HG03045 (cell line): ENCODE data around the gene LRRC31.

Experiments
- ATAC-seq: cut with Tn5 transposase; IDR thresholded peaks from one replicate; pipeline ENCODE4 v1.9.1; 2021; ENCODE audit warnings: mild to moderate bottlenecking, moderate library complexity; ENCODE audit not compliant: unreplicated experiment

Gene LRRC31

GRCh38 chr3:169869484-169870220 is at the start of gene LRRC31:
TSS of gene LRRC31 (minus strand) at chr3:169869935. CDS start at chr3:169869807, 128 bp downstream.
- ATAC-seq, result no peak

DNA sequence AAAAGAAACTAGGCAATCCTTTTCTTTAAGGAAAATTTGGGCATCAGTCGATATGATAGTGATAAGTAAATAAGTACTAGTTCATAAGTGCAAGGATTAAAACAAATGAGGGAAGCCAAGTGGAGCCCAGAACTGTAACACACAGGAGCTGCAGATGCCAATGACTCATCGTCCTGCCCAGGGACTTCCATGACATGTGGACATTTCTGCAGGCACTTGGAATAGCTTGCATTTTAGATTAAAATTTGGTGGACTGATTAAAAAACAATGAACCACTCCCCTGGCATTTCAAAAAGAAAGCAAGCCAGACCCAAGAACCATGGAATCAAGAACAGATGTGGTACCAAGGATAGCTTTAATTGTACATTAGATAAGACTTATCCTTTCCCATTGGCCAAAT is 44.6 kb upstream of the LRRC31 start:
- ATAC-seq, result no peak

- no peak for ATAC-seq
Measured at GRCh38 chr3:169913323-169913722, 43.6 kb upstream of the LRRC31 start.

DNA sequence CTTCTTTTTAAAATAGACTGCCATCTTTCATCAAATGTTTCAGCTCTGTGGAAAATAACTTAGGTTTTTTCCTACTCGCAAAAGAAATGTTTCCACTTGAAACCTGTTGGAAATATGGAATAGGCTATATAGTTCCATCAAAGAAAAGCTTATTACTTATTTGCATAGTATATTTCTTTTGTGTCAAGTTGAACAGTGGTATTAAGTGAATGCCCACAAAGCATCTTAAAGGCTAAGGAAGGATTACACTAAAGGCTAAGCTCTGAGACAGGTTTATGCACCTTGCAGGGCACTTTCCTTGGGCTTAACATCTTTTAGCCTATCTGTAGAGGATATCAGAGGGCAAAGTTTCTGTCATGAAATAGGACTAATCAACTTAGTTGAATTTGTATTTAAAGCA is 41.5 kb upstream of the LRRC31 start, which contains the start of gene SAMD7:
Gene SAMD7 (plus strand): TSS at position 301 of the 400 bp plus-strand sequence. CDS start 7,927 bp downstream, outside the sequence.
- ATAC-seq, result no peak

GRCh38 chr3:169907944-169908343 is 38.2 kb upstream of the LRRC31 start:
- ATAC-seq, result no peak

GRCh38 chr3:169907476-169907875 is 37.7 kb upstream of the LRRC31 start:
- ATAC-seq, result no peak

- ATAC-seq, result no peak
Measured at GRCh38 chr3:169905404-169905803, 35.7 kb upstream of the LRRC31 start.

- no peak for ATAC-seq
Measured at GRCh38 chr3:169901453-169901852, 31.7 kb upstream of the LRRC31 start.

DNA sequence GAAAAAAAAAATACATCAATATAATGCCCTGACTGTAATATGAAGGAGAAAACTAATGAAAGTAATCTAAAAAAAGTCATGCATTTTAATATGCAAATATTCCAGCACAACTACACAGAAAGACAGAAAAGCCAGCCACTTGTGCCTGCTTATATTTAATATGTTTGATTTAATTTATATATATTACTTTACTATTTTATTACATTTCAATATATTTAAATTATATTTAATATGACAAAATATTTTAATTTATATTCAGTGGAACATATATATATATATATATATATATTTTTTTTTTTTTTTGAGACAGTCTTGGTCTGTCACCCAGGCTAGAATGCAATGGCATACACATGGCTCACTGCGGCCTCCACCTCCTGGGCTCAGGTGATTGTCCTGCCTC is 27.5 kb upstream of the LRRC31 start:
- no peak for ATAC-seq

DNA sequence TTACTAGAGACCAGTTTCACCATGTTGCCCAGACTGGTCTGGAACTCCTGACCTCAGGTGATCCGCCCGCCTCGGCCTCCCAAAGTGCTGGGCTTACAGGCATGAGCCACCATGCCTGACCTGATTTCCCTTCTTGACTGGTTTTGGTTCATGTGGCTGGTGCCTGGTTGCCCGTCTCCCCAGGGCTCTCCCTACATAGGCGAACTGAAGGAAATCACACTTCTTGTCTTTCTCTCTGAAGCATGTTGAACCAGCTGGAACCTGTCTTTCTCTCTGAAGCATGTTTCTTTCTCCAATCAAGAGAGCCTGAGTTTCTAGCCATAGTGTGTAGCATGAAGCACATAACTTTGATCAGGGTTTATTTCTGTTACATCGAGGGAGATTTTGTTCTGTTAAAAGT is 25.3 kb upstream of the LRRC31 start:
- ATAC-seq, result no peak

GRCh38 chr3:169894110-169894509 is 24.4 kb upstream of the LRRC31 start:
- ATAC-seq, result no peak

GRCh38 chr3:169891886-169892285 is 22.2 kb upstream of the LRRC31 start:
- no peak for ATAC-seq

GRCh38 chr3:169886671-169887070 is 16.9 kb upstream of the LRRC31 start:
- ATAC-seq, result no peak

DNA sequence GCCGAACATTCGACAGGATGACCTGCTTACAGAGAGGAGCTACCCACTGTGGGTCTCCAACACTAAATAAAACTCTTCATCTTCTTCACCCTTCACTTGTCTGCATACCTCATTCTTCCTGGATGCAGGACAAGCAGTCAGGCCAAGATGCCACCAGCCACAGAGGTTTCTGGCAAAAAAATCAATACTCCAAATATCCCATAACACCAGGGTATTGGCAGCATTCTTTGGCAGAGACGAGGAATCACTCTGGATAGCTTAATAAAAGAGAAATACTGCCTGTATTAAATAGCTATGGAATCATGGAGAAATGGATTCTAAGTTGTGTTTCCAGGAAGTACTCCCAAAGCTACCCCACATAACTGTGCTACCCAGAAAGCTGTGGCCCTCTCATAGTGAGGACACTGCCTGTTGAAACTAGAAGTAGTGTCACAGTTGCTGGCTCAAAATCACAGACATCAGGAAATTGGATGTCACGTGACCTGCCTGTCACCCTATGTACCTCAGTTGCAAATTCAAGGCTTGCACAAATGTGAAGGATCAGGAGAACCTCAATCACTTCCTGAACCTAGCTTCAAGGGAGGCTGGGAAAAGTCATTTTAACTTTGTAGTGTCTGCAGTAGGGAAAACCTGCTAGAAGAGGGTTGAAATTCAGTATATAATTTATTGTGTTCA is 11.0 kb upstream of the LRRC31 start:
- ATAC-seq, result no peak

GRCh38 chr3:169879845-169880575 is 10.3 kb upstream of the LRRC31 start:
- no peak for ATAC-seq

- ATAC-seq, result no peak
Measured at GRCh38 chr3:169879013-169879557, 9.3 kb upstream of the LRRC31 start.

DNA sequence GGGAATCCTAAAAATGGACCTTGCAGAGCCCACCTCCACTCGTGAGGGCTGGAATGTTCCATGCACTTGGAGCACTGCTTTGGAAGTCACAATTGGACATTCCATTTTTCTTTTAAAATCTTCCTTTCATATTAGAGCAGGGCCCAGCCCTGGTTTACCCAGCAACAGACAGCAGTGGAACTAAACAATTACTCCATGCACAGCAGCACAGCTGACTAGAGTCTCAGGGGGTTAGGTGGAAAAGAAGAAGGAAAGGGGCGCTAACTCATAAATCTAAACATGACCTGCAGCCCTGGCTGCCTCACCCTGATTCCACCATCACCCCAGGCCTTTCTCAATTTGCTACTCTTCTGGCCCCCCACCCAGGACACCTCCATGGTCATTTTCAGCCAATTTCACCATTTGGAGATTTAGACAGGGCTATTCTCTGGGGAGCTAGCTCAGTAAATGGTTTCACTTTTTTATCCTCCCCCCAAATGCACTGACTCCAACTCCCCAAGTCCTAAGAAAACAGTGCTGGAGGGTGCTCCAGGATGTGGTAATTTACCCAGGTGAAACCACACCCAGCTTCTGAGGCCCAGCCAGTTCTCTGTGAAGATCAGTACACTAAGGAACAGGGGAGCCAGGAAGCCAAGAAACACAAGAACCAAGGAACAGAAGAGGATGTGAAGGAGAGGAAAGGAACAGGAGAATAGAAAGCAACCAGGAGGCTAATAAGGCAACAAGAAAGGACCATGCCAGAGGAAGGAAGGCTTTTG is 1.6 kb upstream of the LRRC31 start:
- ATAC-seq, result no peak

DNA sequence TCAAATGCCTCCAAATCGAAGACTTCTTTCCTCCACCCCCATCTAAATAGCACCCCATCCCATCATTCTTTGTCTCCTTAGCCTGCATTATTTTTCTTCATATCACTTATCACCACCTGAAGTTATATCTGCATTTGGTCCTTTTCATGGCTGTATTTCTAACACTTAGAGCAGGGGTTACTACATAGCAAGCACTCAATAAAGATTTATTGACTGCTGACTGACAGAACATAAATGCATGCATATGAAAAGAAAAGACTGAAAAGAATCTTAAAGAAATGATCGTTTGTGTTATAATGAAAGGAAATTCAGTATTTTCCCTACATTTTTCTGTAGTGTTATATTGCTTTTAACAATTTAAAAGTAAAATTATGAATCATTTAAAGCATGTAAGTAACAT is 1.4 kb downstream of the LRRC31 start:
- ATAC-seq, result no peak

DNA sequence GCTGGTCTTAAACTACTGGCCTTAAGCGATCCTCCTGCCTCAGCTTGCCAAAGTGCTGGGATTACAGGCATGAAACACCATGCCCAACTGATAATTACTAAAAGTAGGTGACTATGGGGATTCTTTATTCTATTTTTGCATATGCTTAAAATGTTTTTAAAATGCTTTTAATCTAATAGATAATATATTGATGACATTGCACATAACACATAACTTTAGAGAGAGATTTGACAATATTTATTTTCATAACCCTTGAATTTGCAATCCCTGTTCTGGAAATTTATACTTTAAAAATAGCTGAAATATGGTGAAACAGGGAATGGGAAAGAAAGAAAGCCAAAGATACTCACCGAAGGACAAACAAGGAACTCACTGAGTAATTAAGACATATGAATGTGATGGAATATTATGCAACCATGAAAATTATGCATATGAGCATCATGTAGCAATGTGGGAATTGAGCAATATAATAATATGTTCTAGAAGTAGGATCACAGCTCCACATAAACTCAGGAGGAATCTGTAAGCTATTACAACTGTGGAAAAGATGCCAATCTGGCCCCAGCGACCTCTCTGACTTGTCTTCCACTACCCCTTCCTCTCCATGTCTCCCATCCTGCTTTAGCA is 2.0 kb downstream of the LRRC31 start:
- ATAC-seq, result no peak

GRCh38 chr3:169865176-169865767 is 4.5 kb downstream of the LRRC31 start:
- no peak for ATAC-seq
